HG02884 (cell line): ENCODE results near the gene SFT2D2.
"Not testable (repeated sequence)": the region's sequence is repeated elsewhere in the genome, so short reads cannot be mapped to it uniquely, and the experiment has no call there.

Source experiments
- ATAC-seq: cut with Tn5 transposase; IDR thresholded peaks from one replicate; pipeline ENCODE4 v1.9.1; 2021; ENCODE audit warnings: mild to moderate bottlenecking, moderate library complexity; ENCODE audit not compliant: unreplicated experiment

The SFT2D2 gene

GRCh38 chr1:168225476-168226190, at the start of gene SFT2D2:
Gene SFT2D2 (plus strand): TSS chr1:168226004. CDS start chr1:168226080, 76 bp downstream.
- peak; percentile 67 for ATAC-seq

GRCh38 chr1:168178227-168178637, 47.6 kb upstream of the SFT2D2 start:
- no peak for ATAC-seq

GRCh38 chr1:168178638-168179437, 47.0 kb upstream of the SFT2D2 start, which contains the start of gene TIPRL:
Gene TIPRL (plus strand): TSS chr1:168178962. CDS start chr1:168179078, 116 bp downstream.
- ATAC-seq = peak; percentile 88

GRCh38 chr1:168179438-168180147, 46.2 kb upstream of the SFT2D2 start:
- ATAC-seq = no peak

GRCh38 chr1:168180148-168180524, 45.7 kb upstream of the SFT2D2 start:
- no peak for ATAC-seq

GRCh38 chr1:168181063-168181720, 44.6 kb upstream of the SFT2D2 start:
- not testable (repeated sequence) for ATAC-seq

GRCh38 chr1:168187177-168187576, 38.6 kb upstream of the SFT2D2 start:
- ATAC-seq = no peak

GRCh38 chr1:168190403-168190802, 35.4 kb upstream of the SFT2D2 start:
- no peak for ATAC-seq

- ATAC-seq = no peak
Observed at GRCh38 chr1:168195199-168196135, 30.3 kb upstream of the SFT2D2 start.

- no peak for ATAC-seq
Observed at GRCh38 chr1:168199056-168199455, 26.7 kb upstream of the SFT2D2 start.

GRCh38 chr1:168202941-168203654, 22.7 kb upstream of the SFT2D2 start:
- ATAC-seq = no peak

GRCh38 chr1:168206111-168206510, 19.7 kb upstream of the SFT2D2 start:
- no peak for ATAC-seq

GRCh38 chr1:168207673-168208072, 18.1 kb upstream of the SFT2D2 start:
- not testable (repeated sequence) for ATAC-seq

GRCh38 chr1:168210312-168210711, 15.5 kb upstream of the SFT2D2 start:
- ATAC-seq = no peak

GRCh38 chr1:168213349-168213748, 12.5 kb upstream of the SFT2D2 start:
- no peak for ATAC-seq

GRCh38 chr1:168216171-168216570, 9.6 kb upstream of the SFT2D2 start:
- no peak for ATAC-seq

GRCh38 chr1:168217664-168218063, 8.1 kb upstream of the SFT2D2 start:
- no peak for ATAC-seq

- ATAC-seq = no peak
Observed at GRCh38 chr1:168218658-168219057, 7.1 kb upstream of the SFT2D2 start.

GRCh38 chr1:168220470-168220871, 5.3 kb upstream of the SFT2D2 start:
- ATAC-seq = no peak
